ENCODE data around the gene SGSM2. TPM values are rescaled to one million over a fixed set of nuclear protein-coding genes. Genes with fewer than 3 reads are reported as not detected.
A peak's percentile ranks its signal among the peaks of the same experiment; 100 is the strongest.

The SGSM2 gene
- total RNA-seq, 5 donors from 2014 or later (not counting 1 experiment from before 2014, with no cell fraction given): 124 to 172 (median 160) TPM

DNA sequence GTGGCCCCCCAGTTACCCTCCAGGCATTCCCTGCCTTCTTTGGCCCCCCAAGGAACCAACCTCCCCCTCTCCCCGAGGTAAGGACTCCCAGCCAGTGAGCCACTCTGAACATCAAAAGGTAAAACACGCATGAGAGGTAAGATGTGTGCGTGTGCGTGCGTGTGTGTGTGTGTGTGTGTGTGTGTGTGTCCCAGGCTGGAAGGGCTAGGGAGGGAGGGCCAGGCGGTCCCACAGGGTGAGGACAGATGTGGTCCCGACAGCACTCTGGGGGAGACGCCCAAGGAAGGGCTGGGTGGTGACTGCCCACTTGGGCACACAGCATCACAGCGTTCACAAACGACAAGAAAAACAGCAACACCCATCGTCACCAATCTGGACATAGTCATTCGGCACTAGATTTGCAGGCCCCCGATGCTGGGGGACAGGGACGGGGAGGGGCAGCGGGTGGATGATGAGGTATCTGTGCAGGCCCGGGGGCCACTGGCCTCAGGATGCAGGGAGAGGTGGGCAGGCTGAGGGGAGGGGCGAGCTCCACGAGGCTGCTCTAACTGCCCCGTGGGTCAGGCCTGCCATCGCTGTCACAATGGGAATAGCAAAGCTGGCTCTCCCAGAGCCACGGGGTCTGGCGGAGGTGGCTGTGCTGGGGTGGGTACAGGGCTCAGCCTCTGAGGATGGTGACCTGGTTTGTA lies 47.3 kb downstream of the SGSM2 start:
- Histone ChIP-seq H3K4me1 (ENCODE audit: control insufficient read depth in 1 of 2, extremely low read depth in 1 of 2, insufficient read depth in 2 of 2, low read length in 2 of 2) (peaks cover 0 to 19% of the 10 kb centered on the region in 2 experiments), H3K36me3 (ENCODE audit: control insufficient read depth in 2 of 2, extremely low read depth in 1 of 2, insufficient read depth in 1 of 2, low read length in 1 of 2) (peaks cover 17 to 25% of the 10 kb centered on the region in 2 donors), H3K9me3 (no peaks in the 10 kb centered on the region), H3K27ac (ENCODE audit: low read length) (no peak overlapping the region), H3K4me3 (ENCODE audit: control insufficient read depth in 1 of 2, extremely low read depth in 1 of 2, low read length in 1 of 2) (no peak overlapping the region), H3K27me3 (replicated peaks in 1 of 2; ENCODE audit: control insufficient read depth in 2 of 2, extremely low read depth in 1 of 2, insufficient read depth in 2 of 2, low read length in 1 of 2) (no peaks in the 10 kb centered on the region)
- ATAC-seq (replicated peaks in 1 of 4): no peak
- ChIA-PET POLR2A (no interaction called here), CTCF (interaction anchor here in 1 of 2 donors (6.5 kb wide), 1 partner anchor 32 kb away, joined by 231 read pairs; no protein-coding TSS in a partner anchor)
- H3K9me3 Mint-ChIP-seq: no peaks in the 10 kb centered on the region
- no peaks in the 10 kb centered on the region for H3K27me3 Mint-ChIP-seq
- H3K4me1 Mint-ChIP-seq: peaks cover 16 to 18% (median 17%) of the 10 kb centered on the region in 3 donors
- 91% methylated on average over 13 of the region's 22 CpGs for WGBS (ENCODE audit: insufficient coverage)
- H3K36me3 Mint-ChIP-seq: no peaks in the 10 kb centered on the region
- H3K4me3 Mint-ChIP-seq: no peak overlapping the region
- peak overlapping the region in 1 of 2 donors; percentile 34 for H3K27ac Mint-ChIP-seq
- DNase-seq: no peak

- no peak overlapping the region for H3K27ac Mint-ChIP-seq
- ChIA-PET POLR2A (no interaction called here), CTCF (interaction anchor here (1.0 to 6.5 kb wide), 2 partner anchors 30 to 31 kb away, joined by 5 to 231 read pairs; no protein-coding TSS in a partner anchor)
- no peak for ATAC-seq (replicated peaks in 1 of 4)
- Histone ChIP-seq H3K27me3 (replicated peaks in 1 of 2; ENCODE audit: control insufficient read depth in 2 of 2, extremely low read depth in 1 of 2, insufficient read depth in 2 of 2, low read length in 1 of 2) (no peaks in the 10 kb centered on the region), H3K36me3 (ENCODE audit: control insufficient read depth in 2 of 2, extremely low read depth in 1 of 2, insufficient read depth in 1 of 2, low read length in 1 of 2) (peaks cover 13 to 18% of the 10 kb centered on the region in 2 donors), H3K27ac (ENCODE audit: low read length) (no peak overlapping the region), H3K4me1 (ENCODE audit: control insufficient read depth in 1 of 2, extremely low read depth in 1 of 2, insufficient read depth in 2 of 2, low read length in 2 of 2) (peaks cover 0 to 27% of the 10 kb centered on the region in 2 experiments), H3K9me3 (no peaks in the 10 kb centered on the region), H3K4me3 (ENCODE audit: control insufficient read depth in 1 of 2, extremely low read depth in 1 of 2, low read length in 1 of 2) (no peak overlapping the region)
- no peaks in the 10 kb centered on the region for H3K27me3 Mint-ChIP-seq
- no peak overlapping the region for H3K4me3 Mint-ChIP-seq
- H3K9me3 Mint-ChIP-seq: no peaks in the 10 kb centered on the region
- peaks cover 22 to 27% (median 26%) of the 10 kb centered on the region in 3 donors for H3K4me1 Mint-ChIP-seq
- 95% methylated on average over 8 of the region's 18 CpGs for WGBS (ENCODE audit: insufficient coverage)
- H3K36me3 Mint-ChIP-seq: no peaks in the 10 kb centered on the region
- DNase-seq: no peak
These were observed 48.2 kb downstream of the SGSM2 start for GRCh38 chr17:2385240-2386210.

- Mint-ChIP-seq H3K9me3 (no peaks in the 10 kb centered on the region), H3K36me3 (no peaks in the 10 kb centered on the region), H3K4me3 (no peak overlapping the region), H3K27ac (peak overlapping the region in 1 of 2 donors; percentile 11), H3K4me1 (peaks cover 26 to 36% (median 33%) of the 10 kb centered on the region in 3 donors), H3K27me3 (no peaks in the 10 kb centered on the region)
- Histone ChIP-seq H3K4me3 (ENCODE audit: control insufficient read depth in 1 of 2, extremely low read depth in 1 of 2, low read length in 1 of 2) (no peak overlapping the region), H3K36me3 (ENCODE audit: control insufficient read depth in 2 of 2, extremely low read depth in 1 of 2, insufficient read depth in 1 of 2, low read length in 1 of 2) (peaks cover 9 to 15% of the 10 kb centered on the region in 2 donors), H3K4me1 (ENCODE audit: control insufficient read depth in 1 of 2, extremely low read depth in 1 of 2, insufficient read depth in 2 of 2, low read length in 2 of 2) (peaks cover 4 to 38% of the 10 kb centered on the region in 2 experiments), H3K27me3 (replicated peaks in 1 of 2; ENCODE audit: control insufficient read depth in 2 of 2, extremely low read depth in 1 of 2, insufficient read depth in 2 of 2, low read length in 1 of 2) (no peaks in the 10 kb centered on the region), H3K9me3 (no peaks in the 10 kb centered on the region), H3K27ac (ENCODE audit: low read length) (no peak overlapping the region)
- ChIA-PET POLR2A (no interaction called here), CTCF (no interaction called here)
- DNase-seq (no peak), ATAC-seq (replicated peaks in 1 of 4) (no peak)
- 95% methylated on average over 10 of the region's 22 CpGs for WGBS (ENCODE audit: insufficient coverage)
These were observed 49.2 kb downstream of the SGSM2 start for GRCh38 chr17:2386400-2387085.

GRCh38 chr17:2387086-2388019 lies 50.1 kb downstream of the SGSM2 start:
- H3K9me3 Mint-ChIP-seq: no peaks in the 10 kb centered on the region
- H3K36me3 ChIP-seq (ENCODE audit: control insufficient read depth in 2 of 2, extremely low read depth in 1 of 2, insufficient read depth in 1 of 2, low read length in 1 of 2): peaks cover 9 to 15% of the 10 kb centered on the region in 2 donors
- 94% methylated on average over 36 of the region's 41 CpGs for WGBS (ENCODE audit: insufficient coverage)

DNA sequence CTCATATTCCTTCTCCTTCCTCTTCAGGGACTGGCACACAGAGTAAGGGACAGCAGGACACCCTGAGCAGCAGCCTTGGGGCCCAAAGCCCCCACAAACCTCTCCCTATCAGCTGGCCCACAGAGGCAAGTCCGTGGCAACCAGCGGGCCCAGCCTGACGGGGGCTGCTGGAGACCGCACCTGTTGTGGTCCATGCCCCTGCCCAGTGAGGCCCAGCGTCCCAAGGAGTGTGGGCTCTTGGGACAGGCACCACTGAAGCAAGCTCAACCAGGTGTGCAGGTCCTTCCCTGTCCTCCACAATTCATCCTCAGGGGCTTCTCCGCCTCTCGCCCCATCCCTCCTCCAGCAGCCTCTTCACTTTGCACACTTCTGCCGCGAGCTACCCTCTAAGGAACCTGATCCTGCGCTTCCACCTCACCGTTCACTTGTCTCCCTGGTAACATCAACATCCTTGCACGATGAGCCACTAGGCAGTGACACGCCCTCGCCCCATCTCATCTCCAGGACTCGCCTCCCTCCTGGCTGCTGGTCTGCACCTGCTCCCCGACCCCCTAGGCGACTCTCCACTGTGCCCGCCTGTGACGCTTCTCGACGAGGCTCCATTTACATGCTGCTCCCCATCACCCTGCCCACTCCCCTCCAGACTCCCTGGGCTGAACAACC lies 50.9 kb downstream of the SGSM2 start:
- H3K36me3 Mint-ChIP-seq: no peaks in the 10 kb centered on the region
- ChIA-PET CTCF (no interaction called here), POLR2A (no interaction called here)
- Histone ChIP-seq H3K36me3 (ENCODE audit: control insufficient read depth in 2 of 2, extremely low read depth in 1 of 2, insufficient read depth in 1 of 2, low read length in 1 of 2) (peaks cover 9 to 15% of the 10 kb centered on the region in 2 donors), H3K27me3 (replicated peaks in 1 of 2; ENCODE audit: control insufficient read depth in 2 of 2, extremely low read depth in 1 of 2, insufficient read depth in 2 of 2, low read length in 1 of 2) (no peaks in the 10 kb centered on the region), H3K27ac (ENCODE audit: low read length) (no peak overlapping the region), H3K4me1 (ENCODE audit: control insufficient read depth in 1 of 2, extremely low read depth in 1 of 2, insufficient read depth in 2 of 2, low read length in 2 of 2) (peaks cover 11 to 35% of the 10 kb centered on the region in 2 experiments), H3K9me3 (no peaks in the 10 kb centered on the region), H3K4me3 (ENCODE audit: control insufficient read depth in 1 of 2, extremely low read depth in 1 of 2, low read length in 1 of 2) (no peak overlapping the region)
- no peak overlapping the region for H3K4me3 Mint-ChIP-seq
- no peak for DNase-seq
- H3K4me1 Mint-ChIP-seq: peaks cover 34 to 39% (median 39%) of the 10 kb centered on the region in 3 donors
- no peaks in the 10 kb centered on the region for H3K27me3 Mint-ChIP-seq
- H3K9me3 Mint-ChIP-seq: no peaks in the 10 kb centered on the region
- H3K27ac Mint-ChIP-seq: no peak overlapping the region
- WGBS (ENCODE audit: insufficient coverage): 95% methylated on average over 21 of the region's 21 CpGs
- ATAC-seq (replicated peaks in 1 of 4): no peak

More at GRCh38 chr17:2387086-2388019, 50.1 kb downstream of the SGSM2 start:
- Mint-ChIP-seq H3K4me3 (no peak overlapping the region), H3K36me3 (no peaks in the 10 kb centered on the region), H3K27ac (no peak overlapping the region), H3K27me3 (no peaks in the 10 kb centered on the region), H3K4me1 (peaks cover 34 to 44% (median 41%) of the 10 kb centered on the region in 3 donors)
- H3K27ac ChIP-seq (ENCODE audit: low read length): no peak overlapping the region
- ChIA-PET POLR2A (no interaction called here), CTCF (no interaction called here)
- H3K4me1 ChIP-seq (ENCODE audit: control insufficient read depth in 1 of 2, extremely low read depth in 1 of 2, insufficient read depth in 2 of 2, low read length in 2 of 2): peaks cover 11 to 42% of the 10 kb centered on the region in 2 experiments
- no peaks in the 10 kb centered on the region for H3K9me3 ChIP-seq
- ATAC-seq (replicated peaks in 1 of 4) (no peak), DNase-seq (no peak)
- H3K4me3 ChIP-seq (ENCODE audit: control insufficient read depth in 1 of 2, extremely low read depth in 1 of 2, low read length in 1 of 2): no peak overlapping the region
- no peaks in the 10 kb centered on the region for H3K27me3 ChIP-seq (replicated peaks in 1 of 2; ENCODE audit: control insufficient read depth in 2 of 2, extremely low read depth in 1 of 2, insufficient read depth in 2 of 2, low read length in 1 of 2)
